ENCODE measurements around the gene FAM98A. TPM values are rescaled to one million over a fixed set of nuclear protein-coding genes. Genes with fewer than 3 reads are reported as not detected.

The FAM98A gene
- total and polyA plus RNA-seq, 3 experiments from 2014 or later: 28.5 to 86.4 (median 85.5) TPM

DNA sequence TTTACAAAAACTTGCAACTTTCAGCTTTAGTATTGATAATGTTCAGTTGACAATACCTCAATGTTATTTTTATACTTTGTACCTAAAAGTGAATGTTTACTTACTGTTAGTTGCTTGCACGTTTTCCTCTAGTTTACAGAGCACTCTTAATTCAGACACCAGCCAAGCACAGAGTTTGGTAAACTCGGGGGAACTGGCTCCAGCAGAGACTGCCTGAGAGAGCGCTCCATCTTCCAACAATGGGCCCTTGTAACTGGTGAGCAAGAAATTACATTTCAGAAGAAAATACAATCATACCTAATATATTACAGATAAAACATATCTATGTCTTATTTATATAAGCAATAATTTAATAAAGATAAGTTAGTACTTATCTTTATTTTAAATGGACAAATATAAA is 3.7 kb downstream of the FAM98A start:
- Histone ChIP-seq H3K9me3 (ENCODE audit: low read length) (no peaks in the 10 kb centered on the region), H3K4me3 (ENCODE audit: low read length) (no peak overlapping the region), H3K27ac (ENCODE audit: low read depth, low read length) (no peak overlapping the region), H3K36me3 (ENCODE audit: insufficient read depth, low read length) (peaks cover 24% of the 10 kb centered on the region), H3K4me1 (ENCODE audit: insufficient read depth, low read length) (peaks cover 20% of the 10 kb centered on the region), H3K27me3 (ENCODE audit: insufficient read depth, low read length, poor library complexity, severe bottlenecking) (no peaks in the 10 kb centered on the region)
- peak overlapping the region in 1 of 7 donors; percentile 19 for H3K4me3 Mint-ChIP-seq
- H3K27me3 Mint-ChIP-seq: peaks cover 0 to 1% of the 10 kb centered on the region in 2 donors
- DNase-seq: no peak
- peaks cover 51 to 60% (median 60%) of the 10 kb centered on the region in 3 donors for H3K4me1 Mint-ChIP-seq
- H3K27ac Mint-ChIP-seq: peak overlapping the region in 2 of 8 donors; percentile 41 to 48
- ChIA-PET POLR2A (no interaction called here), CTCF (interaction anchor here (2.7 to 5.4 kb wide), 2 partner anchors 12 to 120 kb away, joined by 10 to 31 read pairs; no protein-coding TSS in a partner anchor)
- H3K36me3 Mint-ChIP-seq: peaks cover 7 to 59% (median 11%) of the 10 kb centered on the region in 3 donors
- H3K9me3 Mint-ChIP-seq: no peaks in the 10 kb centered on the region

DNA sequence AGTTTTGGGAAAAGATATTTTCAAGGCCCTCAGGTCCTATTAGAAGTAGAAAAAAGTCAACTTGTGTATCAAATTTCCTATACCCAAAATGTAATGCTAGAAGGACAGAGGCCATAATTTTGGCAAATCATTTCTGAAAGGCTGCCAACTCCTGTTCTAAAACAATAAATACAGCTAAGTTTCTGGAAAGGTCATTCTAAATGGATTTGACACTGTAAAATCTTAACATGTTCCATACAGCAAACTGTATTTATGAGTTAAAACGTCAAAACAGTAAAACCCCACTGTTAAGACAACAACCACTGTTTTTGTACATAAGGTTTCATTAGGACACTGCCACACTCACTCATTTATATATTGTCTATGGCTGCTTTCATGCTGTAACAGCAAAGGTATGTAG is 9.7 kb downstream of the FAM98A start:
- Histone ChIP-seq H3K4me3 (ENCODE audit: low read length) (no peak overlapping the region), H3K27me3 (ENCODE audit: insufficient read depth, low read length, poor library complexity, severe bottlenecking) (no peaks in the 10 kb centered on the region), H3K4me1 (ENCODE audit: insufficient read depth, low read length) (no peaks in the 10 kb centered on the region), H3K36me3 (ENCODE audit: insufficient read depth, low read length) (peaks cover 35% of the 10 kb centered on the region), H3K9me3 (ENCODE audit: low read length) (no peaks in the 10 kb centered on the region), H3K27ac (ENCODE audit: low read depth, low read length) (no peak overlapping the region)
- Mint-ChIP-seq H3K4me1 (peaks cover 14 to 25% (median 21%) of the 10 kb centered on the region in 3 donors), H3K4me3 (no peak overlapping the region), H3K27me3 (no peaks in the 10 kb centered on the region), H3K27ac (no peak overlapping the region), H3K36me3 (peaks cover 0 to 83% (median 22%) of the 10 kb centered on the region in 3 donors), H3K9me3 (no peaks in the 10 kb centered on the region)
- CTCF ChIA-PET: interaction anchor here (1.8 kb wide), 1 partner anchor 10 kb away, joined by 6 read pairs; the partner anchor contains the start of gene FAM98A
- DNase-seq: no peak
- POLR2A ChIA-PET: no interaction called here

DNA sequence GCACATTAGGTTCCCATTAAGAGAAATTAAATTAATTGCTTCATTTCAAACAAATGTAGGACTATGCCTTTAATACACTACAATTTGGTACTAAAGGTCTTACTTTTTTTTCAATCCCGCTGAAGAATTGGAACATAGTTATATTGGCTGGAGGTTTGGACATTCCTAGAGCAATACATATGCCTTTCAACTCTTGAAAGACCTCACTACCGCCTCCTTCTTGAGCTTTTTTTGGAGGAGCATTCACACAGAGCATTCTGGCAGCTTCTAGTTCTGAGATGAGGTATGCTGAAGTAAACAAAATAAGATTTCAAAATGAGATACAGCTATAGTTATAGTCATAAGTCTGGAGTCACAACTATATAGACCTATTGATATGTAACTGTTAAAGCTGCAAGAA is 10.9 kb downstream of the FAM98A start:
- Histone ChIP-seq H3K27me3 (ENCODE audit: insufficient read depth, low read length, poor library complexity, severe bottlenecking) (no peaks in the 10 kb centered on the region), H3K4me1 (ENCODE audit: insufficient read depth, low read length) (no peaks in the 10 kb centered on the region), H3K4me3 (ENCODE audit: low read length) (no peak overlapping the region), H3K9me3 (ENCODE audit: low read length) (no peaks in the 10 kb centered on the region), H3K27ac (ENCODE audit: low read depth, low read length) (no peak overlapping the region), H3K36me3 (ENCODE audit: insufficient read depth, low read length) (peaks cover 26% of the 10 kb centered on the region)
- Mint-ChIP-seq H3K36me3 (peaks cover 0 to 83% (median 17%) of the 10 kb centered on the region in 3 donors), H3K9me3 (no peaks in the 10 kb centered on the region), H3K27ac (no peak overlapping the region), H3K27me3 (no peaks in the 10 kb centered on the region), H3K4me3 (no peak overlapping the region), H3K4me1 (peaks cover 8 to 15% (median 13%) of the 10 kb centered on the region in 3 donors)
- no peak for DNase-seq
- CTCF ChIA-PET: interaction anchor here (1.8 kb wide), 1 partner anchor 11 kb away, joined by 6 read pairs; the partner anchor contains the start of gene FAM98A
- POLR2A ChIA-PET: no interaction called here

DNA sequence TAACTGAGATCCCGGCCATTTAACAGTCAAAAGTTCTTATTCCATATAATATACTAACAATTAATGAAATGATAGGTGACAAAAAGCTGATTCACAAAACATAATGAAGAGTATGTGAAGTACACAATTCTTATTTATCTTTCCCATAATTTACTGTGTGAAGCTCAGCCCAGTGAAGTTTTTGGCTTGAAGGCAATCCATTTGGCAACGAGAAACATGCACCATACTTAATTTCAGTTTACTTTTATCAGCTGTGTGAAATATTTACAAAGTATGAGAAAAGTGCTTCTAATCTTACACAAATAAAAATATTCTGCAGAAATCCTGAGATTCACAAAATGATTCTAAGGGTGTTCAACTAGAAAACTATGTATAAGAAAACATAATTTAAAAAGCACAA is 12.3 kb downstream of the FAM98A start:
- Histone ChIP-seq H3K27me3 (ENCODE audit: insufficient read depth, low read length, poor library complexity, severe bottlenecking) (no peaks in the 10 kb centered on the region), H3K36me3 (ENCODE audit: insufficient read depth, low read length) (peaks cover 26% of the 10 kb centered on the region), H3K4me3 (ENCODE audit: low read length) (no peak overlapping the region), H3K27ac (ENCODE audit: low read depth, low read length) (no peak overlapping the region), H3K4me1 (ENCODE audit: insufficient read depth, low read length) (peaks cover 11% of the 10 kb centered on the region), H3K9me3 (ENCODE audit: low read length) (no peaks in the 10 kb centered on the region)
- Mint-ChIP-seq H3K27me3 (no peaks in the 10 kb centered on the region), H3K4me1 (peaks cover 7 to 13% (median 10%) of the 10 kb centered on the region in 3 donors), H3K4me3 (no peak overlapping the region), H3K9me3 (no peaks in the 10 kb centered on the region), H3K27ac (peak overlapping the region in 2 of 8 donors; percentile 4 to 36), H3K36me3 (peaks cover 0 to 77% (median 17%) of the 10 kb centered on the region in 3 donors)
- CTCF ChIA-PET: no interaction called here
- POLR2A ChIA-PET: no interaction called here
- DNase-seq: no peak

DNA sequence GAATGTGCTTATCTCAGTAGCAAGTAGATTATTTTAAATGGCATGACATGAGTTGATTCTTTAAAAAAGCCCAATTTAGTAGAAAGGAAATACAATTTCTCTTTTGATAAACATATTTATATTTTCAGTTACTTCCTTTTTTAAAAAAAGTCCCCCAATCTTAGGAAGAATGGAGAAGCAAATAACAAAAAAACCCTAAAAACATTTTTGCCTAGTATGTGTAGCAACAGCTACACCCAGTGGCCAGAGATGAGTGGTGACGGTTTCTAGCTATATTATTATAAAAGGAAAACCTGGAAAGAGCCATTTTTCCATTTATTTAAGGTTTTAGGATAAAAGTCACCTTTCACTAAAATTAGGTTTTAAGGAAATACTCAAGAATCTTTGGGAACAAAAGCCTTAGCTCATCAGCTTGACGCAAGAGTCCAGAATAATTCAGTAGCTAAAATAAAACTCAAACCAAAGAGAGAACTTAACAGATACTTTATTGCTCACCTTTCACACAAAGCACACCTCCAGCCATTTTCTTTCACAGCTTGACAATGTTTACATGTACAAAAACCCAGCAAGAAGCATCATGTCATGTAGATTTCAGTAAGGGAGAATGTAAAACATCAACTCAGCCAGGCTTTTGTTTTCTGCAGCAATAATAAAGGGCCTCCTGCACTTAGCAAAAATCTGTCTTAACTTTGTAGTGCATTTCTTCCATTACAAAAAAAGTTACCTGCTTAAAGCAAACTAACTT is 15.7 kb downstream of the FAM98A start:
- Mint-ChIP-seq H3K36me3 (peaks cover 0 to 49% (median 15%) of the 10 kb centered on the region in 3 donors), H3K27me3 (no peaks in the 10 kb centered on the region)
- DNase-seq: peak in 3 of 5 donors; percentile 31 to 51 (median 32)

DNA sequence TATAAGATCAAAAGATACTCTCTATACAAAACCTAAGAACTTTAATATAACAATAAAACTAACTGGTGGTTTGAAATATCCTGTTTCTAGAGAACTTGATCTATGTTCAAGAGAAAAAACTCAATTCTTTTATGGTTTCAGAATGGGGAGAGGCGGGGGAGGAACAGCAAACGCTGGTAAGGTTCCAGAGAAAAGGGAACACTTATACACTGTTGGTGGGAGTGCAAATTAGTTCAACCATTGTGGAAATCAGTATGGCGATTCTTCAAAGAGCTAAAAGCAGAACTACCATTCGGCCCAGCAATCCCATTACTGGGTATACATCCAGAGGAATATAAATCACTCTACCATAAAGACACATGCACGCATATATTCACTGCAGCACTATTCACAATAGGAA is 17.2 kb downstream of the FAM98A start:
- Histone ChIP-seq H3K4me3 (ENCODE audit: low read length) (no peak overlapping the region), H3K27me3 (ENCODE audit: insufficient read depth, low read length, poor library complexity, severe bottlenecking) (no peaks in the 10 kb centered on the region), H3K27ac (ENCODE audit: low read depth, low read length) (no peak overlapping the region), H3K4me1 (ENCODE audit: insufficient read depth, low read length) (peaks cover 11% of the 10 kb centered on the region), H3K9me3 (ENCODE audit: low read length) (no peaks in the 10 kb centered on the region), H3K36me3 (ENCODE audit: insufficient read depth, low read length) (peaks cover 8% of the 10 kb centered on the region)
- Mint-ChIP-seq H3K27me3 (no peaks in the 10 kb centered on the region), H3K36me3 (peaks cover 0 to 41% (median 12%) of the 10 kb centered on the region in 3 donors), H3K4me1 (peaks cover 1 to 8% (median 5%) of the 10 kb centered on the region in 3 donors), H3K27ac (peak overlapping the region in 1 of 8 donors; percentile 78), H3K9me3 (no peaks in the 10 kb centered on the region), H3K4me3 (no peak overlapping the region)
- CTCF ChIA-PET: interaction anchor here (2.3 to 2.5 kb wide), 2 partner anchors 15 to 105 kb away, joined by 31 to 33 read pairs; partner anchors contain the start of genes FAM98A and RASGRP3
- POLR2A ChIA-PET: no interaction called here
- DNase-seq: no peak

More for the DNA sequence above, 15.7 kb downstream of the FAM98A start:
- Histone ChIP-seq H3K4me1 (ENCODE audit: insufficient read depth, low read length) (peaks cover 11% of the 10 kb centered on the region), H3K9me3 (ENCODE audit: low read length) (no peaks in the 10 kb centered on the region), H3K27ac (ENCODE audit: low read depth, low read length) (no peak overlapping the region), H3K36me3 (ENCODE audit: insufficient read depth, low read length) (peaks cover 12% of the 10 kb centered on the region), H3K27me3 (ENCODE audit: insufficient read depth, low read length, poor library complexity, severe bottlenecking) (no peaks in the 10 kb centered on the region), H3K4me3 (ENCODE audit: low read length) (no peak overlapping the region)
- no peak overlapping the region for H3K27ac Mint-ChIP-seq
- no peak overlapping the region for H3K4me3 Mint-ChIP-seq
- peaks cover 2 to 8% (median 5%) of the 10 kb centered on the region in 3 donors for H3K4me1 Mint-ChIP-seq
- H3K9me3 Mint-ChIP-seq: no peaks in the 10 kb centered on the region
- ChIA-PET POLR2A (interaction anchor here (1.2 to 1.4 kb wide), 2 partner anchors 106 to 108 kb away, joined by 5 to 6 read pairs; partner anchors contain the start of gene RASGRP3), CTCF (interaction anchor here (0.7 to 2.5 kb wide), 9 partner anchors 10 to 936 kb away, joined by 3 to 33 read pairs (median 4); partner anchors contain the start of genes FAM98A and RASGRP3)

DNA sequence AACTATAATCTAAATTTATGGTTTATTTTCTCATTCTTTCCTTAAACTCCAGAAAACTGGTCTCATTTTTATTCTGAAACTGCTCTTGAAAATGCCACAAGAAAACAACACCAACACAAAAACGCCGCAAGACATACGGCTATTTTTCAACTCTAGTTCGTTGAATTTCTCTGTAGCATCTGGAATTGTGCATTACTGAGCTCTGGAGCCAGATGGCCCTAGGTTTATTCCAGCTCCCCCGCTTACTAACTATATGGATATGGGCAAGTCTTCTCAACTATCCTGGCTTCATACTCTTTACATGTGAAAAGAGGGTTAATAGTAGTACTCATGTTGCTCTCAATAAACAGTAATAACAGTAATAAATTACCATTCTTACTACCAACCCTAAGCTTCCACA is 19.9 kb downstream of the FAM98A start:
- Mint-ChIP-seq H3K27ac (peak overlapping the region in 1 of 8 donors; percentile 17), H3K4me1 (peaks cover 1 to 8% (median 5%) of the 10 kb centered on the region in 3 donors), H3K36me3 (peaks cover 0 to 18% (median 0%) of the 10 kb centered on the region in 3 donors), H3K9me3 (no peaks in the 10 kb centered on the region), H3K27me3 (no peaks in the 10 kb centered on the region), H3K4me3 (no peak overlapping the region)
- H3K9me3 ChIP-seq (ENCODE audit: low read length): no peaks in the 10 kb centered on the region
- ChIA-PET POLR2A (no interaction called here), CTCF (no interaction called here)
- no peaks in the 10 kb centered on the region for H3K36me3 ChIP-seq (ENCODE audit: insufficient read depth, low read length)
- H3K4me3 ChIP-seq (ENCODE audit: low read length): no peak overlapping the region
- H3K27me3 ChIP-seq (ENCODE audit: insufficient read depth, low read length, poor library complexity, severe bottlenecking): no peaks in the 10 kb centered on the region
- peaks cover 11% of the 10 kb centered on the region for H3K4me1 ChIP-seq (ENCODE audit: insufficient read depth, low read length)
- DNase-seq: no peak
- H3K27ac ChIP-seq (ENCODE audit: low read depth, low read length): no peak overlapping the region

DNA sequence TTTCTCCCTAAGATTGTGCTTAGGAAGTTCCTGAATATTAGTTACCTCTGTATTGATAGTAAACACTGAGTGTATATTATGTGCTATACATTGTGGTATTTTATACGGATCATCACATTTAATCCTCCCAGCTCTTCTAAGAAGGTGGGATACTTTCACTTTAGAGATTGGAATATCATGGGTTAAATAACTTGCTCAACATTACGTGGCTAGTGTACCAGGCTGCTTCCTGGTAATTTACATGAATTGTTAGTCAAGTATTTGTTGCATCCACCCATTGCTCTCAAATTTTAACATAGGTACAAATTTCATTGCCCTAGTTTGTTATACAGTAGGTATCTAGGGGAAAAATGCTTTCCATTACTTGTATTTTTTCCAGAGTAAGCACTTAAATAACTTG is 21.4 kb downstream of the FAM98A start:
- no peaks in the 10 kb centered on the region for H3K36me3 ChIP-seq (ENCODE audit: insufficient read depth, low read length)
- no peak for DNase-seq
- Mint-ChIP-seq H3K27ac (peak overlapping the region in 1 of 8 donors; percentile 27), H3K9me3 (no peaks in the 10 kb centered on the region), H3K4me1 (peaks cover 0 to 8% (median 5%) of the 10 kb centered on the region in 3 donors), H3K27me3 (no peaks in the 10 kb centered on the region), H3K4me3 (no peak overlapping the region), H3K36me3 (peaks cover 0 to 9% (median 0%) of the 10 kb centered on the region in 3 donors)
- H3K27ac ChIP-seq (ENCODE audit: low read depth, low read length): no peak overlapping the region
- H3K9me3 ChIP-seq (ENCODE audit: low read length): no peaks in the 10 kb centered on the region
- H3K4me1 ChIP-seq (ENCODE audit: insufficient read depth, low read length): peaks cover 6% of the 10 kb centered on the region
- CTCF ChIA-PET: no interaction called here
- POLR2A ChIA-PET: no interaction called here
- H3K27me3 ChIP-seq (ENCODE audit: insufficient read depth, low read length, poor library complexity, severe bottlenecking): no peaks in the 10 kb centered on the region
- no peak overlapping the region for H3K4me3 ChIP-seq (ENCODE audit: low read length)
